IgD-negative memory B cell (primary cell): ENCODE measurements around the gene TIMP2. TPM values are rescaled to one million over a fixed set of nuclear protein-coding genes. Genes with fewer than 3 reads are reported as not detected.

Experiments
- H3K27ac Mint-ChIP-seq, 3 donors: one replicate each; pipeline ENCODE4 v1.8.0; 2020 to 2022; ENCODE audit warnings: mild to moderate bottlenecking in 3 of 3, mixed read lengths in 3 of 3, moderate library complexity in 1 of 3
- H3K27me3 Mint-ChIP-seq: one replicate; pipeline ENCODE4 v1.8.0; 2021; ENCODE audit warnings: mixed read lengths
- H3K36me3 Mint-ChIP-seq: one replicate; pipeline ENCODE4 v1.8.0; 2020; ENCODE audit warnings: mild to moderate bottlenecking, mixed read lengths
- H3K4me1 Mint-ChIP-seq, 3 donors: one replicate each; pipeline ENCODE4 v1.8.0; 2020 to 2022; ENCODE audit warnings: mixed read lengths in 3 of 3, mild to moderate bottlenecking in 1 of 3
- H3K4me3 Mint-ChIP-seq, 4 donors: one replicate each; pipeline ENCODE4 v1.8.0; 2020 to 2022; ENCODE audit warnings: mild to moderate bottlenecking in 4 of 4, mixed read lengths in 4 of 4, moderate library complexity in 3 of 4
- H3K9me3 Mint-ChIP-seq, 3 donors: one replicate each; pipeline ENCODE4 v1.8.0; 2020 to 2021; ENCODE audit warnings: mixed read lengths in 3 of 3, mild to moderate bottlenecking in 1 of 3
- polyA plus RNA-seq: library from polyadenylated mRNA; unstranded; fragments of 300-500 nt; fragmentation: Illumina TruSeq; gene quantifications from one replicate; pipeline ENCODE4 v1.2.3, GENCODE V29; 2021

The TIMP2 gene
- polyA plus RNA-seq, 1 donor from 2014 or later, result 0.34 TPM

DNA sequence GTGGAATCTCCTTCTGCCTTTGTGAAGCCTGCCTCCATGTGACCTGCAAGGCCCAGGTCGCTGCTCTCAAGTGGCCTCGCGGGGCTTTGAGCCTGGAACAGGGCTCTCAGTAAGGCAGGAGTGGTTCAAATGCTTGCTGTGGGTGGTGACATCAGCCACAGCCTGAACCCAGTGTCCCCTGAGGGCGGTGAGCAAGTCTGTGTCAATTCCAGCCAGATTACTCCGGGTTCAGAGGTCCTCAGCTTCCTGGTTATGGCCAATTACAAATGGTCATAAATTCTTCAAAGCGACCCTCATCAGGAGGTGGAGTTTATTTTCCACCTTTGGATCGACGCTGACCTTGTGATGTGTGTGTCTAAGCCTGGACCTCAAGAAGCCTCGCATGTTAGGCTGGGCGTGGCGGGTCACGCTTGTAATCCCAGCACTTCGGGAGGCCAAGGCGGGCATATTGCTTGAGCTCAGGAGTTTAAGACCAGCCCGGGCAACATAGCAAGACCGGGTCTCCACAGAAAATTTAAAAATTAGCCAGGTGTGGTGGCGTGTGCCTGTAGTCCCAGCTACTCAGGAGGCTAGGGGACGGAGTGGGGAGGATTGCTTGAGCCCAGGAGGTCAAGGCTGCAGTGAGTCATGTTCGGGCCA lies 37.3 kb upstream of the TIMP2 start:
- Mint-ChIP-seq H3K4me3 (peak overlapping the region in 1 of 4 donors; percentile 33), H3K36me3 (no peaks in the 10 kb centered on the region), H3K4me1 (peaks cover 5 to 19% (median 15%) of the 10 kb centered on the region in 3 donors)

DNA sequence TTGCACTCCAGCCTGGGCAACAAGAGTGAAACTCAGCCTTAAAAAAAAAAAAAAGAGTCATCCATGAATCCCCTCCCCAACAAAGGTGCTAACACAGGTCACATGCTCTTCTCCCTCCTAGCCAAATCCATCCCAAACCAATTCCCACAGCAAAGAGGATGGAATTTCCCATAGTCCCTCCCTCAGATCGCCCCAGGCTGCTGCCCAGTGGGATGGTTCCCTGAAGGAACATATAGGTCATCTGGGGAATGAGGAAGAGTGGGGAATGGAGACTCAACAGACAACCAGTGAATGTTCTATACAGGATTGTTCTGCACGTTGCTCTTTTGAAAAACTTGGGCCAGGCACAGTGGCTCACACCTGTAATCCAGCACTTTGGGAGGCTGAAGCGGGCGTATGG lies 36.4 kb upstream of the TIMP2 start:
- no peaks in the 10 kb centered on the region for H3K27me3 Mint-ChIP-seq

More for the DNA sequence above, 37.3 kb upstream of the TIMP2 start:
- Mint-ChIP-seq H3K9me3 (no peaks in the 10 kb centered on the region), H3K27me3 (no peaks in the 10 kb centered on the region), H3K27ac (no peak overlapping the region)

GRCh38 chr17:78960928-78961327 lies 35.7 kb upstream of the TIMP2 start:
- H3K4me3 Mint-ChIP-seq, result no peak overlapping the region
- H3K4me1 Mint-ChIP-seq, result peaks cover 5 to 16% (median 14%) of the 10 kb centered on the region in 3 donors
- no peaks in the 10 kb centered on the region for H3K36me3 Mint-ChIP-seq
- no peaks in the 10 kb centered on the region for H3K9me3 Mint-ChIP-seq
- H3K27me3 Mint-ChIP-seq, result no peaks in the 10 kb centered on the region
- H3K27ac Mint-ChIP-seq, result no peak overlapping the region

More for the DNA sequence above, 36.4 kb upstream of the TIMP2 start:
- Mint-ChIP-seq H3K27ac (no peak overlapping the region), H3K4me3 (peak overlapping the region in 1 of 4 donors; percentile 68), H3K36me3 (no peaks in the 10 kb centered on the region), H3K4me1 (peaks cover 5 to 19% (median 15%) of the 10 kb centered on the region in 3 donors), H3K9me3 (no peaks in the 10 kb centered on the region)

DNA sequence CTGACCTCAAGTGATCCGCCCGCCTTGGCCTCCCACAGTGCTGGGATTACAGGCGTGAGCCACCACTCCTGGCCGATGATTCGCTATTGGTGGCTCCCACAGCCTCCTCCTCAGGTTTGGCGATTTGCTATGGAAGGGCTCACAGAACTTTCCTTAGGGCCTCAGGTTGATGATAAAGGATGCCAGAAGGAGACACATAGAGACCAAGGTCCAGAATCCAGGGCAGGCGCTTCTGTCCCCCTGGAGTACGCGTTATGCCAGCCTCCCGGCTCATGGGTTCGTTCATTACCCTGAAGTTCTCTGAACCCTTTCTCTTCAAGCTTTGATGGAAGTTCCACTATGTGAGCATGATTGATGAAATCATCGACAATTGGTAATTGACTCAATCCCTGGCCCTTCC lies 34.6 kb upstream of the TIMP2 start:
- Mint-ChIP-seq H3K4me3 (no peak overlapping the region), H3K36me3 (no peaks in the 10 kb centered on the region), H3K9me3 (no peaks in the 10 kb centered on the region), H3K27ac (peak overlapping the region in 1 of 3 donors; percentile 59), H3K27me3 (peaks cover 2% of the 10 kb centered on the region), H3K4me1 (peaks cover 0 to 5% (median 4%) of the 10 kb centered on the region in 3 donors)

GRCh38 chr17:78958641-78959127 lies 33.5 kb upstream of the TIMP2 start:
- peak overlapping the region in 1 of 3 donors; percentile 20 for H3K27ac Mint-ChIP-seq
- no peak overlapping the region for H3K4me3 Mint-ChIP-seq
- no peaks in the 10 kb centered on the region for H3K36me3 Mint-ChIP-seq
- H3K9me3 Mint-ChIP-seq, result no peaks in the 10 kb centered on the region
- H3K4me1 Mint-ChIP-seq, result no peaks in the 10 kb centered on the region
- H3K27me3 Mint-ChIP-seq, result peaks cover 4% of the 10 kb centered on the region

GRCh38 chr17:78957128-78957527 lies 31.9 kb upstream of the TIMP2 start:
- peaks cover 11% of the 10 kb centered on the region for H3K27me3 Mint-ChIP-seq
- no peaks in the 10 kb centered on the region for H3K9me3 Mint-ChIP-seq
- no peak overlapping the region for H3K4me3 Mint-ChIP-seq
- no peak overlapping the region for H3K27ac Mint-ChIP-seq
- H3K4me1 Mint-ChIP-seq, result no peaks in the 10 kb centered on the region
- no peaks in the 10 kb centered on the region for H3K36me3 Mint-ChIP-seq

DNA sequence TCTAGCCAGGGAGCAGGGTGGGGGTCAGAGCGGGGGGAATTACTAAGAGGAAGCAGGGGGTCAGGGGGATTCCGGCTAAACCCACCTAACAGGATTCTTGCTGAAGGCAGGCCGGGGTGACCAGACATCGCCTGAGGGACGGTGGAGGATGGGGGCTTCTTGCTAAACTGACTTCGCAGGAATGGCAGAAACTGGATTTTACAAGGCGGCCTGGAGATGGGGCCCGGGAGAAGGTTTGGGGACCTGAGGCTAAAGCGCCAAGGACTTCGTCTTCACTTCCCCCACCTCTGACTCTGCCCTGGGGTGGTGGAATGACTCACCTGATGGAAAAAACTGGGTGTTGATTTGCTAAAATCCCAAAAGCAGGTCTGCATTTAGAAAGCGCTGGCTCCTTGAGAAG lies 31.1 kb upstream of the TIMP2 start:
- H3K9me3 Mint-ChIP-seq, result peaks cover 0 to 4% (median under 1%) of the 10 kb centered on the region in 3 donors
- no peak overlapping the region for H3K27ac Mint-ChIP-seq
- peaks cover 11% of the 10 kb centered on the region for H3K27me3 Mint-ChIP-seq
- H3K4me1 Mint-ChIP-seq, result no peaks in the 10 kb centered on the region
- H3K4me3 Mint-ChIP-seq, result no peak overlapping the region
- H3K36me3 Mint-ChIP-seq, result no peaks in the 10 kb centered on the region

- Mint-ChIP-seq H3K9me3 (peaks cover 0 to 15% (median 5%) of the 10 kb centered on the region in 3 donors), H3K36me3 (no peaks in the 10 kb centered on the region), H3K4me3 (no peak overlapping the region), H3K27ac (no peak overlapping the region), H3K27me3 (peaks cover 11% of the 10 kb centered on the region), H3K4me1 (no peaks in the 10 kb centered on the region)
Observed at GRCh38 chr17:78954684-78955083, 29.5 kb upstream of the TIMP2 start.

- H3K27me3 Mint-ChIP-seq, result peaks cover 11% of the 10 kb centered on the region
- H3K36me3 Mint-ChIP-seq, result no peaks in the 10 kb centered on the region
- H3K9me3 Mint-ChIP-seq, result peaks cover 0 to 15% (median 5%) of the 10 kb centered on the region in 3 donors
- H3K4me3 Mint-ChIP-seq, result peak overlapping the region in 1 of 4 donors; percentile 25
- H3K27ac Mint-ChIP-seq, result no peak overlapping the region
- no peaks in the 10 kb centered on the region for H3K4me1 Mint-ChIP-seq
Observed at GRCh38 chr17:78953356-78954350, 28.5 kb upstream of the TIMP2 start.

DNA sequence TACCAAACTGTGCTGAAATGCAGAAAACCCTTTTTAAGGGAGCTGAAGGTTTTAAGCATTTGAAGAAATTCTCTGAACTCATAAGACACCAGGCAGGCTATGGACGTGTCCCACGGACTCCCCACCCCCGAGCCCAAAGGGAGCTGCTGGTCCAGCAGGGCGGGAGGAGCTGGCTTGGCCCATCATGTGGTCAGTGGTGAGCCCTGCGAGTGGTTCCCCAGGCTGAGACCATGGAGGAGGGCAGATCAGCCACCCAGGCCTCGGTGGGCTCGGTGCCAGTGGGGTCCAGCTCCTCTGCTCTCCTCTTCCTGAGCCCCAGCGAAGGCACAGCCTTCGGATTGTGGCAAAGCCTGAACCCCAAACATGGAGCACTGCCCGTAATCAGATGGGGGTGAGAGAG lies 27.5 kb upstream of the TIMP2 start:
- Mint-ChIP-seq H3K4me3 (peak overlapping the region in 1 of 4 donors; percentile 17), H3K4me1 (no peaks in the 10 kb centered on the region), H3K27ac (no peak overlapping the region), H3K27me3 (peaks cover 11% of the 10 kb centered on the region), H3K9me3 (peaks cover 0 to 15% (median 5%) of the 10 kb centered on the region in 3 donors), H3K36me3 (no peaks in the 10 kb centered on the region)

DNA sequence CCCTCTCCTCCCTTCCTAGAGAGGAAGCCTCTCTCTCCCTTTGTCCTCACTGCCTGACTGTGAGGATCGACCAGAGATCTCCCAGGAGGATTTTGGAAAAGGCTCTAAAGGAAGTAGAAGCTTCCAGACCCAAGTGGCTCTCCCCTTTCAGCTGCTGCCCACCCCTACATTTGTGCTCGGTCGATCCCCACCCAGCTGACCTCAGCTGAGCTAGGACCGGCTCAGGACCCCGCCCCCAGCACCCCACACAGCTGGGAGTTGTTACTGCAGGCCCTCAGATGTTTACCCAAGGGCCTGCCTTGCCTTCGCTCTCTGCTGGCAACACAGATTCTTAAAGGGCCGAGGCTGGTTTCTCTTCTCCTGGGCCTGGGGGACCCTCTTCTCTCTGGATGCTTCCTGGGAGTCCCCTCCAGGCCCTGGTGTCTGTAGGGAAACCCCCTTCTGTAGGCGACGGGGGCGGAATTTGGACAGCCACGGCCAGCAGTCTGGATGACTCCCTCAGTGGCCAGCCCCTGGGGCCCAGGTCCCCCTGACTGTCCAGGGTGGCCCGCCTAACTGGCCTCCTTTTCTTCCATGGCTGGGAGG lies 26.9 kb upstream of the TIMP2 start:
- peaks cover 0 to 15% (median 5%) of the 10 kb centered on the region in 3 donors for H3K9me3 Mint-ChIP-seq
- H3K27ac Mint-ChIP-seq, result no peak overlapping the region
- H3K4me1 Mint-ChIP-seq, result no peaks in the 10 kb centered on the region
- H3K4me3 Mint-ChIP-seq, result no peak overlapping the region
- no peaks in the 10 kb centered on the region for H3K36me3 Mint-ChIP-seq
- H3K27me3 Mint-ChIP-seq, result peaks cover 11% of the 10 kb centered on the region

- Mint-ChIP-seq H3K4me1 (peaks cover 0 to 6% (median 3%) of the 10 kb centered on the region in 3 donors), H3K27ac (no peak overlapping the region), H3K36me3 (peaks cover 2% of the 10 kb centered on the region), H3K9me3 (peaks cover 3 to 15% (median 5%) of the 10 kb centered on the region in 3 donors), H3K27me3 (peaks cover 11% of the 10 kb centered on the region), H3K4me3 (no peak overlapping the region)
Observed at GRCh38 chr17:78950870-78951269, 25.7 kb upstream of the TIMP2 start.

GRCh38 chr17:78947235-78948149 lies 22.3 kb upstream of the TIMP2 start:
- no peak overlapping the region for H3K27ac Mint-ChIP-seq
- peak overlapping the region in 2 of 4 donors; percentile 17 to 22 for H3K4me3 Mint-ChIP-seq
- peaks cover 2% of the 10 kb centered on the region for H3K36me3 Mint-ChIP-seq
- H3K4me1 Mint-ChIP-seq, result peaks cover 0 to 7% (median 3%) of the 10 kb centered on the region in 3 donors
- peaks cover 15% of the 10 kb centered on the region for H3K27me3 Mint-ChIP-seq
- peaks cover 3 to 15% (median 5%) of the 10 kb centered on the region in 3 donors for H3K9me3 Mint-ChIP-seq

- H3K27ac Mint-ChIP-seq, result no peak overlapping the region
- H3K4me1 Mint-ChIP-seq, result peaks cover 0 to 7% (median 3%) of the 10 kb centered on the region in 3 donors
- peak overlapping the region in 1 of 4 donors; percentile 32 for H3K4me3 Mint-ChIP-seq
- H3K9me3 Mint-ChIP-seq, result peaks cover 3 to 14% (median 5%) of the 10 kb centered on the region in 3 donors
- peaks cover 15% of the 10 kb centered on the region for H3K27me3 Mint-ChIP-seq
- peaks cover 2% of the 10 kb centered on the region for H3K36me3 Mint-ChIP-seq
Observed at GRCh38 chr17:78946631-78947030, 21.4 kb upstream of the TIMP2 start.
